ENCODE measurements around the gene ZNF611. TPM values are rescaled to one million over a fixed set of nuclear protein-coding genes. Genes with fewer than 3 reads are reported as not detected.

The ZNF611 gene
- total RNA-seq, 4 donors from 2014 or later, result 4.9 to 8.7 (median 7.9) TPM

- no peak for DNase-seq
- Histone ChIP-seq H3K36me3 (peaks cover 0 to 92% (median under 1%) of the 10 kb centered on the region in 3 donors), H3K27me3 (no peaks in the 10 kb centered on the region), H3K4me1 (no peaks in the 10 kb centered on the region), H3K27ac (no peak overlapping the region), H3K4me3 (no peak overlapping the region), H3K9me3 (peaks cover 0 to 19% (median 0%) of the 10 kb centered on the region in 3 donors)
- WGBS, 2 donors, result 73 to 88% methylated on average over 9 to 14 of the region's 14 CpGs
- intact Hi-C loops (cut with DNase I), result no loop called here
- TF ChIP-seq POLR2A (IDR thresholded peaks at IDR 0.05) (no peak), CTCF (IDR thresholded peaks at IDR 0.05) (no peak)
Measured at GRCh38 chr19:52659013-52659412, 75.8 kb downstream of the ZNF611 start.

GRCh38 chr19:52658595-52658994, 76.2 kb downstream of the ZNF611 start:
- 87 to 89% methylated on average over 4 of the region's 5 CpGs for WGBS, 2 donors
- intact Hi-C loops (cut with DNase I), result no loop called here
- no peaks in the 10 kb centered on the region for H3K27me3 ChIP-seq
- TF ChIP-seq POLR2A (IDR thresholded peaks at IDR 0.05), result no peak
- no peak for TF ChIP-seq CTCF (IDR thresholded peaks at IDR 0.05)
- DNase-seq, result no peak
- no peaks in the 10 kb centered on the region for H3K4me1 ChIP-seq
- peaks cover 0 to 93% (median 4%) of the 10 kb centered on the region in 3 donors for H3K36me3 ChIP-seq
- H3K27ac ChIP-seq, result no peak overlapping the region
- H3K4me3 ChIP-seq, result no peak overlapping the region
- H3K9me3 ChIP-seq, result peaks cover 0 to 15% (median 0%) of the 10 kb centered on the region in 3 donors

GRCh38 chr19:52653161-52653560, 81.7 kb downstream of the ZNF611 start:
- no peak for DNase-seq
- 96 to 98% methylated on average over 4 of the region's 4 CpGs for WGBS, 2 donors
- H3K36me3 ChIP-seq, result peaks cover 0 to 75% (median 6%) of the 10 kb centered on the region in 3 donors
- no peak for TF ChIP-seq POLR2A (IDR thresholded peaks at IDR 0.05)
- TF ChIP-seq CTCF (IDR thresholded peaks at IDR 0.05), result no peak
- peaks cover 0 to 46% (median 0%) of the 10 kb centered on the region in 3 donors for H3K9me3 ChIP-seq
- H3K27ac ChIP-seq, result no peak overlapping the region
- no peaks in the 10 kb centered on the region for H3K27me3 ChIP-seq
- intact Hi-C loops (cut with DNase I), result no loop called here
- no peak overlapping the region for H3K4me3 ChIP-seq
- no peaks in the 10 kb centered on the region for H3K4me1 ChIP-seq

Other genes starting within 250 kb of the ZNF611 start
- 10 to 100 TPM in 1 of 4 donors, 1 to 10 TPM in 3; 6.7 to 17.0 (median 7.6) TPM for gene ZNF808, start 207.4 kb downstream of the ZNF611 start, total RNA-seq
- 10 to 100 TPM in 1 of 4 donors, 1 to 10 TPM in 3; 5.2 to 13.7 (median 5.5) TPM for gene ZNF701, start 164.8 kb downstream of the ZNF611 start, total RNA-seq
- gene ZNF83, start 96.7 kb downstream of the ZNF611 start, total RNA-seq, result 10 to 100 TPM; 10.3 to 45.8 (median 15.8) TPM
- gene ZNF600, start 51.7 kb upstream of the ZNF611 start, total RNA-seq, result 10 to 100 TPM in 1 of 4 donors, 1 to 10 TPM in 3; 2.3 to 16.2 (median 4.6) TPM
- 10 to 100 TPM in 2 of 4 donors, 1 to 10 TPM in 2; 4.0 to 11.8 (median 9.6) TPM for gene ZNF28, start 86.6 kb upstream of the ZNF611 start, total RNA-seq
- gene ZNF468, start 122.6 kb upstream of the ZNF611 start, total RNA-seq, result 10 to 100 TPM in 3 of 4 donors, 1 to 10 TPM in 1; 9.1 to 15.1 (median 13.3) TPM
- 10 to 100 TPM in 1 of 4 donors, 1 to 10 TPM in 3; 2.3 to 10.5 (median 5.5) TPM for gene ZNF320, start 162.6 kb upstream of the ZNF611 start, total RNA-seq
- 1 to 10 TPM; 1.8 to 6.3 (median 4.1) TPM for gene ZNF888, start 188.4 kb upstream of the ZNF611 start, total RNA-seq
- gene ZNF816, start 227.8 kb upstream of the ZNF611 start, total RNA-seq, result 1 to 10 TPM in 3 of 4 donors, under 1 TPM in 1; 0.91 to 7.8 (median 6.2) TPM